AG08395 (cell line): ENCODE measurements around the gene CASP8.
A peak's percentile ranks its signal among the peaks of the same experiment; 100 is the strongest.

Experiments used
- DNase-seq: peaks from one replicate; pipeline ENCODE4 v3.0.0; 2012; ENCODE audit warnings: mixed read lengths, low spot score

Gene CASP8

DNA sequence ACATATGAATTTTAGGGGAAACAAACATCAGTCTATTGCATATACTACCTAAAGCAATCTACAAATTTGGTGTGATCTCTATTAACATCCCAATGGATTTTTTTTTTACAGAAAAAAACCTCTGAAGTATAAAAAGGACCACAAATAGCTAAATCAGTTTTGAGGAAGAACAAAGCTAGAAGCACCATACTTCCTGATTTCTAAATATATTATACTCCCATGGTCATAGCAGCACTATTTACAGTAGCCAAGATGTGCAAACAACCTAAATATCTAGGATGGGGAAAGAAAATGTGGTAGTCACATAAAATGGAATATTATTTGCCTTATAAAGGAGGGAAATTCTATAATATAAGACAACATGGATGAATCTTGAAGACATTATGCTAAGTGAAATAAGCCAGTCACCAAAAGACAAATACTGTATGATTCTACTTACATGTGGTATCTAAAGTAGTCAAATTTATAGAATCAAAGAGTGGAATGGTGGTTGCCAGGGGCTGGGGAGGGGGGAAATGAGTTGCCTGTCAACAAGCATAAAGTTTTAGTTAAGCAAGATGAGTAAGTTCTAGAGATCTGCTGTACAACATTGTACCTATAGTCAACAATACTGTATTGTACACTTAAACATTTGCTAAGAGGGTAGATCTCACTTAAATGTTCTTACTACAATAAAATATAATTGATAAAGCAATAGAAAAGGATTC lies 17.6 kb upstream of the CASP8 start:
- no peak for DNase-seq

- DNase-seq = no peak
Measured at GRCh38 chr2:201244829-201245228, 15.5 kb upstream of the CASP8 start.

DNA sequence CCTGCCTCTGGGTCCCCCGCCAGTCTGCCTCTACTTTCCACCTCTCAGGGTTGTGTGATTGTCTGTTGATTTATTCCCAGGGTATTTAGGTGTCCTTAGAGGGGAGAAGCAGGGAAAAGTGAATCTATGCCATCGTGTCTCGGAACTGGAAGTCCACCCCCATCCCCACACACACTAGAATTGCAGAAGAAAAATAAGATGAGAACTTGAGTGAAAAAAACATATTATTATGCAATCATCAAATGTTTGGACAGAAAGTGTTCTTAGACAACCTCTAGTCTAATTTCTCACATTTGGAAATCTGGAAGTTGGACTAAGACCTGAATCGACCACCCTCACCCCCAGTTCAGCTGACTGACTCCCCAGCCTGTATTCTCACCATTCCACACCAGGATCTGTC lies 14.1 kb upstream of the CASP8 start:
- no peak for DNase-seq

GRCh38 chr2:201248288-201248844 lies 12.0 kb upstream of the CASP8 start:
- DNase-seq = no peak

- no peak for DNase-seq
Measured at GRCh38 chr2:201249889-201250288, 10.4 kb upstream of the CASP8 start.

DNA sequence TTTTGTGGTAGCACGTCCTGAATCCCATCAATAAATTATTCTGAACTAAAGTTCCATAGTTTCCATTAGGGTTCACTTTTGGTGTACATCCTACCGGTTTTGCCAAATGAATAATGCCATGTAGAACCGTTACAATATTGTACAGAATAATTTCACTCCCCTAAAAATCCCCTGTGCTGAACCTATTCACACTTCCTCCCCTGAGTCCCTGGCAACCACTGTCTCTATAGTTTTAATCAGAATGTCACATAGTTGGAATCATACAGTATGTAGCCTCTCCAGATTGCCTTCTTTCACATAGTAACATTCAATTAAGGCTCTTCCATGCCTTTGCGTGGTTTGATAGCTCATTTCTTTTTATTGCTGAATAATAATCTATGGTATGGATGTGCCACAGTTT lies 9.6 kb upstream of the CASP8 start:
- no peak for DNase-seq

- DNase-seq = peak; percentile 48
Measured at GRCh38 chr2:201254081-201254730, 6.1 kb upstream of the CASP8 start.

DNA sequence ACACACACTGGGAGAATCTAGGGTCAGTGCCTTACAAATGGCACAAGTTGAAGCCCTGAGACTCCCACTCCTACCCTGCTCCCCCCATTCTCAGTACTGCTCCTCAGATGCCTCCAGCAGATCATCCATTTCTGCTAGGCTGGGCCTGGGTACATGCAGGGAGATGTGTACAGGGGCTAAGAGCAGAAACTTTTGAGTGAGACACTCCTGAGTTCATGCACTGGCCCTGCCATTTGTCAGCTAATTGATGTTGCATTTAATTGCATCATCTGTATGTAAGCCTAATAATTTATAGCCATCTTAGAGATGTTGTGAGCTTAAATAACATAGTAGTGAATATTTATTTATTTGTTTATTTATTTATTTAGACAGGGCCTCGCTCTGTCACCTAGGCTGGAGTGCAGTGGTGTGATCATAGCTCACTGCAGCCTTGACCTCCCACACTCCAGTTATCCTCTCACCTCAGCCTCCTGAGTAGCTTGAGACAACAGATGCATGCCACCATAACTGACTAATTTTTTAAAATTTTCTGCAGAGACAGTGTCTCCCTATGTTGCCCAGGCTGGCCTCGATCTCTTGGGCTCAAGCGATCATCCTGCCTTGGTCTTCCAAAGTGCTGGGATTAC lies 4.8 kb upstream of the CASP8 start:
- no peak for DNase-seq

GRCh38 chr2:201256082-201256481 lies 4.3 kb upstream of the CASP8 start:
- DNase-seq = no peak

GRCh38 chr2:201257381-201257955 lies 2.9 kb upstream of the CASP8 start:
- DNase-seq = peak; percentile 39

DNA sequence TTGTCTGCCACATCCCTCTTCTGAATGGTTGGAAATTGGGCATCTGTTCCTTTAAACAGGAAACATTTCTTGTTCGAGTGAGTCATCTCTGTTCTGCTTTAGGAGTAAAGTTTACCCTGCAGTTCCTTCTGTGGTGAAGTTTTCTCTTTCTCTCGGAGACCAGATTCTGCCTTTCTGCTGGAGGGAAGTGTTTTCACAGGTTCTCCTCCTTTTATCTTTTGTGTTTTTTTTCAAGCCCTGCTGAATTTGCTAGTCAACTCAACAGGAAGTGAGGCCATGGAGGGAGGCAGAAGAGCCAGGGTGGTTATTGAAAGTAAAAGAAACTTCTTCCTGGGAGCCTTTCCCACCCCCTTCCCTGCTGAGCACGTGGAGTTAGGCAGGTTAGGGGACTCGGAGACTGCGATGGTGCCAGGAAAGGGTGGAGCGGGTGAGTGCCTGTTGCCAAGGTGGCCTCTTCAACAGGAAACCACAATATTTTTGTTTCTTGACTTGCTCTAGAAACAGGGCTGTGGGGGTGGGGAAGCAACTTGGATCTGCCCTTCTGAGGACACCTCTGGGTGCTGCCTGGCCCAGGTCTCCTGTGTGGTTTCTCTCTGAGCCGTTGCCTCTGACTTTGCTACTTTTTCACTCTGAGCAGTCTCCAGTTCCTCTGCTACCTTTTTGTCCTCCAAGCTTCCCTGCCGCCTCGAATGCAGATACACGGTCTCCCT lies 2.2 kb upstream of the CASP8 start:
- peak; percentile 70 for DNase-seq

- DNase-seq = no peak
Measured at GRCh38 chr2:201258666-201259615, 1.4 kb upstream of the CASP8 start.

GRCh38 chr2:201261471-201261870 lies 1.1 kb downstream of the CASP8 start:
- no peak for DNase-seq

DNA sequence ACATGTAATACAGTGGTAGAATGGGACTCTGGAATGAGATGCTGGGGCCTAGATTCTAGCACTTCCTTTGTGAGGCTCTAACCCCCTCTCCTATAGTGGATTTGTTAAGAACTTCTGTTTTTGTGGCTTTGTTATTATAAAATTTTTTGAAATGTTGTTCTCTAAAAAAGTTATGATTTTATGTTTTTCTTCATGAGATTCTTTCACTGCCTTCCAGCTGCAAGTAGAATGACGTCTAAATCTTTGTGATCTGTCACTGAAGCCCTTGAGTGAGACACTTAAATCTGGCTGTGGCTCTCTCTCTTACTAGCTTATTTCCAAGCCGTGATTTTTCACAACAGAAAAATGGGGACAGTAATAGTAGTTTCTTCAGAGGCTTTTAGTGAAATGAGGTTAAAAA lies 1.6 kb downstream of the CASP8 start:
- DNase-seq = no peak

DNA sequence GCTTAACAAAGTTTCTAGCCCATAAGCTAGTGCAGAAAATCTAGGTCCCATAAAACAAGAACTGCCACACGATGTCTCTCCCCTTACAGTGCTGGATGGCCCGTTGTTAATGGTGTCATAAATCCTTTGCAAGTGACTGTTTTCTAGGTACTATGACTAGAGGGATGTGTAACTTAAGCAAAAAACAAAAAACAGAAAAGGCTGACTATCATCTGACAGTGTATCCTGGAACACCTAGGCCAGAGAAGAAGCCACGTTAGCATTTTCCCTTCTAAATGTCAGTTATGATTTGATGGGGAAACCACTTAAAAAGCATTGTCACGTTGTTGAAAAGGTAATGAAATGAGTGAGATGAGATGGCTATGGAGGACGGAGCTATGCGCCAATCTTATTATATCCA lies 2.4 kb downstream of the CASP8 start:
- no peak for DNase-seq

DNA sequence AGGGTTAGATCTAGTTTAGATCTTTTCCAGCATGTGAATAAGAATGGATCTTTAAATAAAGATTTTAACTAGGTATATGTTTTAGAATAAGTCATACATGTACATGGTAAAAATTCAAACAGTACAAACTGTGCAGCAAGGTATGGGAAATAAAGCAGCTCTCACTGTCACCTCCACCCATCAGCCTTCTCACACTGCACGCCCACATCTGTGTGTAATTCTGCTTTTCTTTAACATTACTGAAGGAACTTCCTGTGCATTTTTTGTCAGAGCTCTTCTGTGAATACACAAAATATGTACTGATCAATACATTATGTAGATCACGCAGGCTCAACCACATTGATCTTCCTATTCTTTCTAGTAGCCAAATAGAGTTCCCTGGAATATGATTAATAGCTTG lies 3.4 kb downstream of the CASP8 start:
- no peak for DNase-seq

GRCh38 chr2:201264472-201265173 lies 4.3 kb downstream of the CASP8 start:
- DNase-seq = no peak

DNA sequence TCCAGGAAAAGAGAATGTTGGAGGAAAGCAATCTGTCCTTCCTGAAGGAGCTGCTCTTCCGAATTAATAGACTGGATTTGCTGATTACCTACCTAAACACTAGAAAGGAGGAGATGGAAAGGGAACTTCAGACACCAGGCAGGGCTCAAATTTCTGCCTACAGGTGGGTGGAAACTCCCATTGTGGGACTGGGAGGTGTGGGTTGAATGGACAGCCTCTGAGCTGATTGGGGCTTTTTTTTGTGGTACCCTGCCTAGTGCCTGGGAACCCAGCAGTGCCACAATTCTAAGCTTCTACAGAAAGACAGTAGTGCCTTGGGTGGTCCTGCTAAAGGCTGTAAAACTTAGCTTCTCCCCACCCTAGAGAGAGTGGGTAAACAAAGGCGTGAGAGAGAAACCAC lies 6.3 kb downstream of the CASP8 start:
- no peak for DNase-seq

GRCh38 chr2:201267278-201268030 lies 7.1 kb downstream of the CASP8 start:
- DNase-seq = no peak

DNA sequence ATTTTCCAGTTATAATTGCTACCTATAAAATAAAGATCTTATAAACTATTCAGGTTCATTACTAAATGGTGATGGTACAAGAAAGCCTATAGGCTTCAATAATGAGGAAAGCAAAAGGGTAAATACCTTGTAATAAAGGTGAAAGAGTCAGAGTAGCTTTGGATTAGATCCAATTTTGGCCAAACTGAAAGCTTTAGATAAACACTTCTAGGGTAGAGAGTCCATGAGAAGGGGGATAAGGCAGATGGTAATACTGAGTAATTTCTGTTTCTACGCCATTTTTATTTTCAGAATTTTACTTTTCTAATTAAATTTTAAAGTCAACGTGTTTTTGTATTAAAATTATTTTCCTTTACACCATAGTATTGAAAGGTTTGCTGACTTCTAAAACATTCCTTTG lies 9.4 kb downstream of the CASP8 start:
- no peak for DNase-seq
